Prostate gland (tissue), 2 donors: ENCODE measurements around the gene PCDHB14.
"Not testable (repeated sequence)": the region's sequence is repeated elsewhere in the genome, so short reads cannot be mapped to it uniquely, and the experiment has no call there.

Experiments
- POLR2A ChIP-seq: fragments of 450-650 bp; IDR thresholded peaks from one replicate; pipeline ENCODE4 v1.6.1; 2016; ENCODE audit warnings: antibody characterized with exemption, mild to moderate bottlenecking
- TF ChIP-seq, protein P1 (sequence below), 4 experiments: fragments of 200-600 bp in 2 of 4; fragments of 450-650 bp in 2 of 4; sonication (generic) in 2 of 4; IDR thresholded peaks; 1 replicate in 3 of 4; 2 replicates in 1 of 4; pipeline ENCODE4 v1.5.1; 2016 to 2019; ENCODE audit warnings: antibody characterized with exemption in 4 of 4, mild to moderate bottlenecking in 2 of 4, moderate library complexity in 2 of 4

DNA sequence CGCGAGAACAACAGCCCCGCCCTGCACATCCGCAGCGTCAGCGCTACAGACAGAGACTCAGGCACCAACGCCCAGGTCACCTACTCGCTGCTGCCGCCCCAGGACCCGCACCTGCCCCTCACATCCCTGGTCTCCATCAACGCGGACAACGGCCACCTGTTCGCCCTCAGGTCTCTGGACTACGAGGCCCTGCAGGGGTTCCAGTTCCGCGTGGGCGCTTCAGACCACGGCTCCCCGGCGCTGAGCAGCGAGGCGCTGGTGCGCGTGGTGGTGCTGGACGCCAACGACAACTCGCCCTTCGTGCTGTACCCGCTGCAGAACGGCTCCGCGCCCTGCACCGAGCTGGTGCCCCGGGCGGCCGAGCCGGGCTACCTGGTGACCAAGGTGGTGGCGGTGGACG, 7.6 kb upstream of the PCDHB14 start:
- not testable (repeated sequence) for TF ChIP-seq POLR2A
- TF ChIP-seq, protein P1, sequence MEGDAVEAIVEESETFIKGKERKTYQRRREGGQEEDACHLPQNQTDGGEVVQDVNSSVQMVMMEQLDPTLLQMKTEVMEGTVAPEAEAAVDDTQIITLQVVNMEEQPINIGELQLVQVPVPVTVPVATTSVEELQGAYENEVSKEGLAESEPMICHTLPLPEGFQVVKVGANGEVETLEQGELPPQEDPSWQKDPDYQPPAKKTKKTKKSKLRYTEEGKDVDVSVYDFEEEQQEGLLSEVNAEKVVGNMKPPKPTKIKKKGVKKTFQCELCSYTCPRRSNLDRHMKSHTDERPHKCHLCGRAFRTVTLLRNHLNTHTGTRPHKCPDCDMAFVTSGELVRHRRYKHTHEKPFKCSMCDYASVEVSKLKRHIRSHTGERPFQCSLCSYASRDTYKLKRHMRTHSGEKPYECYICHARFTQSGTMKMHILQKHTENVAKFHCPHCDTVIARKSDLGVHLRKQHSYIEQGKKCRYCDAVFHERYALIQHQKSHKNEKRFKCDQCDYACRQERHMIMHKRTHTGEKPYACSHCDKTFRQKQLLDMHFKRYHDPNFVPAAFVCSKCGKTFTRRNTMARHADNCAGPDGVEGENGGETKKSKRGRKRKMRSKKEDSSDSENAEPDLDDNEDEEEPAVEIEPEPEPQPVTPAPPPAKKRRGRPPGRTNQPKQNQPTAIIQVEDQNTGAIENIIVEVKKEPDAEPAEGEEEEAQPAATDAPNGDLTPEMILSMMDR (IDR thresholded peaks at IDR 0.05), result not testable (repeated sequence)
